OCI-LY3 (cell line): Measurements from ENCODE around the gene DOCK8.

Experiments used
- CTCF ChIP-seq: fragments of 200-600, 300-600 bp; sonication (generic); IDR thresholded peaks from 2 replicates; pipeline ENCODE4 v1.5.1; 2014; ENCODE audit warnings: antibody characterized with exemption, low read length, low read depth
- EZH2phosphoT487 ChIP-seq: fragments of 200-600 bp; shearing (Covaris generic); IDR thresholded peaks from 2 replicates; pipeline ENCODE4 v1.6.1; 2018; ENCODE audit warnings: antibody characterized with exemption, mixed run types, low read depth

GRCh38 chr9:438066-438465, 223.4 kb downstream of the DOCK8 start:
- TF ChIP-seq CTCF (no peak), EZH2phosphoT487 (no peak)
